Cardiac fibroblast (primary cell): ENCODE data around the gene CNFN.
"Not testable (repeated sequence)": the region's sequence is repeated elsewhere in the genome, so short reads cannot be mapped to it uniquely, and the experiment has no call there.

ENCODE experiments used
- DNase-seq, 2 donors: peaks; one replicate each; pipeline versions ENCODE4 v3.0.0 to v3.0.0-alpha.2; 2010; ENCODE audit warnings: low read depth in 2 of 2
- H3K4me3 ChIP-seq, 2 donors: replicated peaks in 1 of 2; 1 replicate in 1 of 2; 2 replicates in 1 of 2; pipeline ENCODE4 v1.5.1; 2011; ENCODE audit warnings: low read depth in 2 of 2, low read length in 2 of 2, mild to moderate bottlenecking in 2 of 2, moderate library complexity in 1 of 2
- TF ChIP-seq, protein P1 (sequence below): IDR thresholded peaks from one replicate; pipeline ENCODE4 v1.5.1; 2011; ENCODE audit warnings: low read depth, mild to moderate bottlenecking, low read length, inconsistent platforms

Gene CNFN

DNA sequence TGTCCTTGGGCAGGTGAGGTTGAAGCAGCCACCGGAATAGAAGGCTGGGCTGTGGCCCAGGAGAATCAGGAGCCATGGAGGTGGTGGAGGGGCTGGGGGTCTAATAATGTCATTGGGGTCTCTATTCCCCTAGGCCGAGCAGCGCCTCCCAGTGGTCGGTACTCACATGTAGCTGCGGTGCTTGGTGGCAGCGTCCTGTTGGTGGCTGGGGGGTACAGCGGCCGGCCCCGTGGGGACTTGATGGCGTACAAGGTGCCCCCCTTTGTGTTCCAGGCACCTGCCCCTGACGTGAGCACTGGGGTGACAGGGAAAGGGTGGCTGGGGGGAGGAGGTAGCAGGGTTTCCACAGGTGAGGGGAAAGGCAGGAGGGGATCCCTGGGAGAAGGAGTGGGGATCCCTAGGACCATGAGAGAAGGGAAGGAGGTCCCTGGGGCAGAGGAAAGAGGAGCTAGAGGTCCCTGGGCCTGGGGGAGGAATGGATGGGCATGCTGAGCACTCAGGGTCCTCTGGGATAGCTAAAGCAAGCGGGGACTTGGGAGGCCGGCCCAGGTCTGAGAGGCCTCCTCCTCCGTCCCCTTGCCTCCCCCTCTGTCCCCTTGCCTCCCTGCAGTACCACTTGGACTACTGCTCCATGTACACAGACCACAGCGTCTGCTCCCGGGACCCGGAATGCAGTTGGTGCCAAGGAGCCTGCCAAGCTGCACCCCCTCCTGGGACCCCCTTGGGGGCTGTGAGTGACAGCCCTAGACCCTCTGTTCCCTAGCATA, 46.6 kb downstream of the CNFN start:
- H3K4me3 ChIP-seq, result no peak overlapping the region
- no peak for DNase-seq
- TF ChIP-seq, protein P1, sequence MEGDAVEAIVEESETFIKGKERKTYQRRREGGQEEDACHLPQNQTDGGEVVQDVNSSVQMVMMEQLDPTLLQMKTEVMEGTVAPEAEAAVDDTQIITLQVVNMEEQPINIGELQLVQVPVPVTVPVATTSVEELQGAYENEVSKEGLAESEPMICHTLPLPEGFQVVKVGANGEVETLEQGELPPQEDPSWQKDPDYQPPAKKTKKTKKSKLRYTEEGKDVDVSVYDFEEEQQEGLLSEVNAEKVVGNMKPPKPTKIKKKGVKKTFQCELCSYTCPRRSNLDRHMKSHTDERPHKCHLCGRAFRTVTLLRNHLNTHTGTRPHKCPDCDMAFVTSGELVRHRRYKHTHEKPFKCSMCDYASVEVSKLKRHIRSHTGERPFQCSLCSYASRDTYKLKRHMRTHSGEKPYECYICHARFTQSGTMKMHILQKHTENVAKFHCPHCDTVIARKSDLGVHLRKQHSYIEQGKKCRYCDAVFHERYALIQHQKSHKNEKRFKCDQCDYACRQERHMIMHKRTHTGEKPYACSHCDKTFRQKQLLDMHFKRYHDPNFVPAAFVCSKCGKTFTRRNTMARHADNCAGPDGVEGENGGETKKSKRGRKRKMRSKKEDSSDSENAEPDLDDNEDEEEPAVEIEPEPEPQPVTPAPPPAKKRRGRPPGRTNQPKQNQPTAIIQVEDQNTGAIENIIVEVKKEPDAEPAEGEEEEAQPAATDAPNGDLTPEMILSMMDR, result no peak

DNA sequence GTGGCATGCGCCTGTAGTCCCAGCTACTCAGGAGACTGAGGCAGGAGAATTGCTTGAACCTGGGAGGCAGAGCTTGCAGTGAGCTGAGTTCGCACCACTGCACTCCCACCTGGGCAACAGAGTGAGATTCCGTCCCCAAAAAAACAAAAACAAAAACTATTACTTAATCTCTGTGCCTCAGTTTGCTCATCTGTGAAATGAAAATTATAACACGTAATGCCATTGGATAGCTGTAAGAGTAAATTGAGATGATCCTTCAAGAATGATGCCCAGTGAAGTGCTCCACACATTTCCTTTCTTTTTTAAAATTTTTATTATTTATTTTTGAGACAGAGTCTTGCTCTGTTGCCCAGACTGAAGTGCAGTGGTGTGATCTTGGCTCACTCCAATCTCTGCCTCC, 50.2 kb downstream of the CNFN start:
- not testable (repeated sequence) for H3K4me3 ChIP-seq, DNase-seq

DNA sequence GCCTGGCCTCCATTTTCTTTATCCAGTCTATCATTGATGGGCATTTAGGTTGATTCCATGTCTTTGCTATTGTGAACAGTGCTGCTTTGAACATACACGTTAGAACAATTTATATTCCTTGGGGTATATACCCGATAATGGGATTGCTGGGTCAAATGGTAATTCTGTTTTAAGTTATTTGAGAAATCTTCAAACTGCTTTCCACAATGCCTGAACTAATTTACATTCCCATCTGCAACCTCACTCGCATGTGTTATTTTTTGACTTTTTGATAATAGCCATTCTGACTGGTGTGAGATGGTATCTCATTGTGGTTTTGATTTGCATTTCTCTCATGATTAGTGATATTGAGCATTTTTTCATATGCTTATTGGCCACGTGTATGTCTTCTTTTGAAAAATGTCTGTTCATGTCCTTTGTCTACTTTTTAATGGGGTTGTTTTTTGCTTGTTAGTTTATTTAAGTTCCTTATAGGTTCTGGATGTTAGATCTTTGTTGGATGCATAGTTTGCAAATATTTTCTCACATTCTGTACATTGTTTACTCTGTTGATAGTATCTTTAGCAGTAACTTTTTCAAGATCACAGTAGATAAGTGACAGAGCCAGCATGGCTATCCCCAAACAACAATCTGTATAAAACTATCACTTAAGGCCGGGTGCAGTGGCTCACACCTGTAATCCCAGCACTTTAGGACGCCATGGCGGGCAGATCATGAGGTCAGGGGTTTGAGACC, 50.8 kb downstream of the CNFN start:
- DNase-seq, H3K4me3 ChIP-seq: not testable (repeated sequence)
